K562 (cell line): ENCODE data around the gene PTPN9. TPM values are rescaled to one million over a fixed set of nuclear protein-coding genes. Genes with fewer than 3 reads are reported as not detected.

Experiments used
- ATAC-seq: fragments of 200-7000 bp; cut with Tn5 transposase; 3 replicates; pipeline ENCODE4 v1.9.1; 2020; ENCODE audit warnings: moderate library complexity
- BruUV-seq: library from RNA; stranded (reverse); fragments of 400-500 nt; replicated peaks from 2 replicates; lab custom pipeline; 2021; lab: Mats Ljungman, UMichigan
- CTCF ChIA-PET: fragments of 300-600 bp; formaldehyde crosslinking; extraction: SDS; loops from one replicate; lab custom pipeline; 2021; ENCODE audit warnings: low intra/inter-chr PET ratio; lab: Yijun Ruan, JAX
- POLR2A ChIA-PET: fragments of 300-600, 350-650 bp; sonication (Branson Sonifier 250); formaldehyde crosslinking; extraction: SDS; loops from one replicate; lab custom pipeline; 2021; ENCODE audit warnings: antibody characterized with exemption, inconsistent platforms; lab: Yijun Ruan, JAX
- DNase-seq, 4 experiments: peaks; one replicate each; pipeline versions ENCODE4 v3.0.0 to v3.0.0-alpha.2; 2011 to 2018; ENCODE audit warnings: low spot score in 3 of 4, mixed read lengths in 3 of 4; ENCODE audit errors: extremely low read depth in 1 of 4
- FAIRE-seq: peaks from 2 replicates; lab custom pipeline; 2011; peaks lifted over from hg19 to GRCh38; lab: Jason Lieb, UNC
- H2AFZ ChIP-seq: 2 replicates; pipeline ENCODE4 v1.6.0; 2011; ENCODE audit warnings: low read depth, low read length, control low read depth, inconsistent platforms
- H3K27ac ChIP-seq: fragments of 200-600 bp; 3 replicates; pipeline ENCODE4 v1.8.0; 2011; ENCODE audit warnings: low read depth, mild to moderate bottlenecking, control low read depth, inconsistent platforms, low read length, moderate library complexity, mixed read lengths; ENCODE audit errors: extremely low read depth
- H3K27me3 ChIP-seq, 2 experiments: fragments of 300-600 bp in 1 of 2; 2 replicates in 1 of 2; 3 replicates in 1 of 2; pipeline versions ENCODE4 v1.6.0 to v1.8.0; 2011; ENCODE audit warnings: inconsistent platforms in 2 of 2, low read length in 2 of 2, mild to moderate bottlenecking in 1 of 2, mixed read lengths in 1 of 2, moderate library complexity in 1 of 2; ENCODE audit not compliant: control insufficient read depth in 2 of 2, insufficient read depth in 2 of 2
- H3K36me3 ChIP-seq: fragments of 300-600 bp; 3 replicates; pipeline ENCODE4 v1.8.0; 2011; ENCODE audit warnings: mild to moderate bottlenecking, low read length, inconsistent platforms; ENCODE audit not compliant: control insufficient read depth, insufficient read depth
- H3K4me1 ChIP-seq, 2 experiments: fragments of 200-600 bp in 1 of 2; replicated peaks in 1 of 2; 2 replicates in 1 of 2; 3 replicates in 1 of 2; pipeline versions ENCODE4 v1.5.1 to v1.8.0; 2011; ENCODE audit warnings: inconsistent platforms in 2 of 2, low read length in 2 of 2, mild to moderate bottlenecking in 1 of 2, mixed read lengths in 1 of 2, moderate library complexity in 1 of 2; ENCODE audit not compliant: control insufficient read depth in 2 of 2, insufficient read depth in 2 of 2
- H3K4me2 ChIP-seq: 2 replicates; pipeline ENCODE4 v1.6.1; 2011; ENCODE audit warnings: low read length, control low read depth, inconsistent platforms, mixed read lengths; ENCODE audit not compliant: insufficient read depth
- H3K4me3 ChIP-seq: fragments of 200-600 bp; sonication (generic), shearing (Covaris generic); 2 replicates; pipeline ENCODE4 v1.5.1; 2016; ENCODE audit warnings: control low read depth, inconsistent platforms
- H3K79me2 ChIP-seq: fragments of 200-600 bp; 3 replicates; pipeline ENCODE4 v1.8.0; 2011; ENCODE audit warnings: low read length, inconsistent platforms; ENCODE audit not compliant: control insufficient read depth, insufficient read depth
- H3K9ac ChIP-seq, 2 experiments: 2 replicates each; pipeline versions ENCODE4 v1.6.0 to v1.6.1; 2011; ENCODE audit warnings: low read depth in 2 of 2, low read length in 2 of 2, control low read depth in 1 of 2, inconsistent platforms in 1 of 2, mild to moderate bottlenecking in 1 of 2, mixed read lengths in 1 of 2; ENCODE audit not compliant: insufficient read depth in 1 of 2
- H3K9me1 ChIP-seq: one replicate; pipeline ENCODE4 v1.6.0; 2011; ENCODE audit warnings: inconsistent platforms, mild to moderate bottlenecking, low read length, moderate library complexity; ENCODE audit not compliant: control insufficient read depth, insufficient read depth
- H3K9me3 ChIP-seq: replicated peaks from 2 replicates; pipeline ENCODE4 v1.5.1; 2011; ENCODE audit warnings: low read depth, low read length, inconsistent platforms; ENCODE audit not compliant: control insufficient read depth, insufficient read depth
- H4K20me1 ChIP-seq: replicated peaks from 2 replicates; pipeline ENCODE4 v1.6.1; 2011; ENCODE audit warnings: low read length, inconsistent platforms, mixed read lengths; ENCODE audit not compliant: control insufficient read depth, insufficient read depth
- ARID2 ChIP-seq: fragments of 450-650 bp; IDR thresholded peaks from 2 replicates; pipeline ENCODE4 v1.6.1; 2017; ENCODE audit warnings: antibody characterized with exemption, mild to moderate bottlenecking
- CBFB ChIP-seq: sonication (generic); formaldehyde crosslinking; IDR thresholded peaks from 2 replicates; pipeline ENCODE4 v1.4.0; 2020; ENCODE audit warnings: mild to moderate bottlenecking, missing genetic modification reagents
- CHCHD3 ChIP-seq: fragments of 250-450 bp; sonication (Bioruptor Pico); IDR thresholded peaks from 2 replicates; pipeline ENCODE4 v2.1.2; 2022; ENCODE audit warnings: mild to moderate bottlenecking
- CREB3L1 ChIP-seq: fragments of 450-650 bp; IDR thresholded peaks from 2 replicates; pipeline ENCODE4 v1.6.1; 2014; ENCODE audit warnings: low read depth, mild to moderate bottlenecking, moderate library complexity, borderline replicate concordance
- FOXJ2 ChIP-seq: fragments of 200-800 bp; sonication (Bioruptor generic); IDR thresholded peaks from 2 replicates; pipeline ENCODE4 v1.6.1; 2016; ENCODE audit warnings: missing genetic modification characterization, missing compliant biosample characterization
- MEF2D ChIP-seq: conservative IDR thresholded peaks from 2 replicates; pipeline ENCODE4 v1.6.1; 2016; ENCODE audit warnings: low read depth, missing genetic modification characterization, missing compliant biosample characterization
- NFATC3 ChIP-seq: fragments of 450-650 bp; IDR thresholded peaks from 2 replicates; pipeline ENCODE4 v1.6.1; 2017; ENCODE audit warnings: mild to moderate bottlenecking
- TEAD2 ChIP-seq: fragments of 450-650 bp; IDR thresholded peaks from 2 replicates; pipeline ENCODE4 v1.6.1; 2016; ENCODE audit warnings: missing genetic modification characterization, control low read depth, missing compliant biosample characterization
- U2AF1 ChIP-seq: fragments of 200-400 bp; formaldehyde crosslinking; optimal IDR thresholded peaks from 2 replicates; pipeline ENCODE3; 2017; ENCODE audit warnings: mild to moderate bottlenecking, low read depth, low read length, moderate library complexity
- ZNF239 ChIP-seq: fragments of 250-450 bp; sonication (Bioruptor Pico); IDR thresholded peaks from 2 replicates; pipeline ENCODE4 v1.4.0; 2020; ENCODE audit warnings: mild to moderate bottlenecking
- WGBS: fragments of 100-300 bp; shearing (Covaris generic); methylation state at CpG from one replicate; pipeline ENCODE4 v1.1.6; 2016; ENCODE audit warnings: low coverage, mixed read lengths; ENCODE audit not compliant: insufficient coverage; ENCODE audit errors: missing lambda C conversion rate; 5-methylcytosine and 5-hydroxymethylcytosine counted together
- in situ Hi-C: fragments of 300-500 bp; cut with MboI; formaldehyde crosslinking; loops from 4 replicates; pipeline ENCODE4 v1.15.0; 2018; ENCODE audit warnings: inconsistent platforms, mixed read lengths
- intact Hi-C: fragments of 100-400 bp; cut with micrococcal nuclease; formaldehyde crosslinking; loops from 2 replicates; pipeline ENCODE4 v1.14.2; 2022
- polyA plus RNA-seq, 8 experiments: library from polyadenylated mRNA; depleted of rRNA in 4 of 8; stranded (reverse) in 5 of 8; unstranded in 3 of 8; fragments of >200 nt; fragmentation: Nextera tagmentation in 2 of 8; fragmentation: Illumina TruSeq in 1 of 8; extraction: Ambion mirVana in 2 of 8; extraction: Trizol in 1 of 8; gene quantifications; 2 replicates each; pipeline versions ENCODE4 v1.2.1 to v1.2.3, GENCODE V29; 2011 to 2014; ENCODE audit warnings: inconsistent platforms in 1 of 8, missing spikeins in 1 of 8
- total RNA-seq, 7 experiments: library from RNA; depleted of rRNA in 6 of 7; stranded (reverse); fragments of >200 nt in 6 of 7; fragmentation: Illumina TruSeq in 2 of 7; extraction: Trizol in 2 of 7; gene quantifications; 2 replicates each; pipeline versions ENCODE4 v1.2.1 to v1.2.3, GENCODE V29; 2011 to 2021; ENCODE audit warnings: low replicate concordance in 1 of 7

The PTPN9 gene
- total and polyA plus RNA-seq, 9 of the 15 experiments (the other 6 are each of a cell fraction or from before 2014, with no cell fraction given) = 5.0 to 24.0 (median 14.2) TPM

GRCh38 chr15:75551091-75551490 is 28.0 kb downstream of the PTPN9 start:
- H3K36me3 ChIP-seq = no peaks in the 10 kb centered on the region
- H3K9ac ChIP-seq = no peak overlapping the region
- ChIA-PET POLR2A (interaction anchor here (0.6 kb wide), 1 partner anchor 19 kb away, joined by 4 read pairs; no protein-coding TSS in a partner anchor), CTCF (no interaction called here)
- H3K4me3 ChIP-seq = no peak overlapping the region
- DNase-seq = no peak
- no peaks in the 10 kb centered on the region for H3K9me1 ChIP-seq
- TF ChIP-seq CHCHD3 (CRISPR knock-in tag) (no peak), ZNF239 (CRISPR knock-in tag) (no peak), CBFB (CRISPR knock-in tag) (no peak), MEF2D (no peak), U2AF1 (no peak), ARID2 (no peak), CREB3L1 (no peak), TEAD2 (tag) (no peak), FOXJ2 (tag) (no peak), NFATC3 (no peak)
- H4K20me1 ChIP-seq = peaks cover 4% of the 10 kb centered on the region; the same call in 1 of the 2 replicates
- no peak overlapping the region for H3K27ac ChIP-seq
- no peaks in the 10 kb centered on the region for H3K9me3 ChIP-seq
- H3K27me3 ChIP-seq = no peaks in the 10 kb centered on the region
- intact Hi-C loops = no loop called here
- H3K4me1 ChIP-seq = peaks cover 0 to 9% of the 10 kb centered on the region in 2 experiments; a peak in 3 of 5 replicates
- 100% methylated on average over 4 of the region's 4 CpGs for WGBS
- FAIRE-seq = no peak
- ATAC-seq = no peak
- no peak overlapping the region for H3K4me2 ChIP-seq
- in situ Hi-C loops = no loop called here
- BruUV-seq = no TSS peak
- H2AFZ ChIP-seq = no peak overlapping the region
- peaks cover 9% of the 10 kb centered on the region; the same call in 2 of the 3 replicates for H3K79me2 ChIP-seq
